HG03558 (cell line): Measurements from ENCODE around the gene HEPACAM.

Experiments
- ATAC-seq: cut with Tn5 transposase; IDR thresholded peaks from one replicate; pipeline ENCODE4 v1.9.1; 2021; ENCODE audit warnings: moderate number of reproducible peaks; ENCODE audit not compliant: unreplicated experiment; ENCODE audit errors: extremely low read depth

HEPACAM gene

GRCh38 chr11:124902616-124903015 is 33.2 kb downstream of the HEPACAM start:
- ATAC-seq: no peak

- no peak for ATAC-seq
These were observed 35.4 kb downstream of the HEPACAM start for GRCh38 chr11:124900464-124900863.

- ATAC-seq: no peak
These were observed 36.3 kb downstream of the HEPACAM start for GRCh38 chr11:124899383-124900145.

GRCh38 chr11:124898711-124899110 is 37.1 kb downstream of the HEPACAM start:
- ATAC-seq: no peak

- no peak for ATAC-seq
These were observed 37.6 kb downstream of the HEPACAM start for GRCh38 chr11:124898263-124898680.

- ATAC-seq: no peak
These were observed 38.1 kb downstream of the HEPACAM start, which contains the start of gene ROBO4 for GRCh38 chr11:124897674-124898262. Gene ROBO4, minus strand, starts transcription at chr11:124897865. Its CDS starts 70 bp downstream, at chr11:124897795.

GRCh38 chr11:124896821-124897391 is 38.9 kb downstream of the HEPACAM start:
- no peak for ATAC-seq

GRCh38 chr11:124896071-124896750 is 39.6 kb downstream of the HEPACAM start:
- no peak for ATAC-seq

- no peak for ATAC-seq
These were observed 40.3 kb downstream of the HEPACAM start for GRCh38 chr11:124895471-124895971.

- ATAC-seq: no peak
These were observed 41.0 kb downstream of the HEPACAM start for GRCh38 chr11:124894606-124895430.

- ATAC-seq: no peak
These were observed 42.0 kb downstream of the HEPACAM start for GRCh38 chr11:124893781-124894401.

- ATAC-seq: no peak
These were observed 42.9 kb downstream of the HEPACAM start for GRCh38 chr11:124892750-124893454.

GRCh38 chr11:124892146-124892545 is 43.7 kb downstream of the HEPACAM start:
- ATAC-seq: no peak

GRCh38 chr11:124891373-124891861 is 44.4 kb downstream of the HEPACAM start:
- ATAC-seq: no peak

- ATAC-seq: no peak
These were observed 45.0 kb downstream of the HEPACAM start for GRCh38 chr11:124890683-124891372.

- no peak for ATAC-seq
These were observed 45.7 kb downstream of the HEPACAM start for GRCh38 chr11:124890151-124890550.

- no peak for ATAC-seq
These were observed 46.4 kb downstream of the HEPACAM start for GRCh38 chr11:124889191-124890091.
